Lower leg skin (tissue), 4 donors: ENCODE measurements around the gene SLIT3. TPM values are rescaled to one million over a fixed set of nuclear protein-coding genes. Genes with fewer than 3 reads are reported as not detected.
A peak's percentile ranks its signal among the peaks of the same experiment; 100 is the strongest.

ENCODE experiments used
- DNase-seq, 2 donors: peaks; one replicate each; pipeline ENCODE4 v3.0.0-alpha.2; 2019; ENCODE audit warnings: low spot score in 2 of 2
- H3K4me3 ChIP-seq: fragments of 200-600 bp; sonication (generic); 2 replicates; pipeline ENCODE4 v1.5.1; 2017; ENCODE audit warnings: mild to moderate bottlenecking, low read depth; ENCODE audit not compliant: poor library complexity, severe bottlenecking
- POLR2A ChIP-seq, 2 donors: fragments of 450-650 bp; IDR thresholded peaks; one replicate each; pipeline ENCODE4 v1.6.1; 2016 to 2017; ENCODE audit warnings: antibody characterized with exemption in 2 of 2, mild to moderate bottlenecking in 1 of 2, moderate library complexity in 1 of 2
- WGBS, 2 donors: methylation state at CpG; one replicate each; pipeline ENCODE4 v1.1.5; 2018; 5-methylcytosine and 5-hydroxymethylcytosine counted together
- intact Hi-C: fragments of 100-400 bp; cut with DNase I; formaldehyde crosslinking; loops from one replicate; pipeline ENCODE4 v1.15.0; 2023; ENCODE audit warnings: low total_unique reads
- total RNA-seq, 4 donors: library from RNA; depleted of rRNA; stranded (reverse); fragments of >200 nt; gene quantifications; one replicate each; pipeline ENCODE4 v1.1.0, GENCODE V29; 2016
- TF ChIP-seq, protein P1 (sequence below), 3 donors: fragments of 450-650 bp; IDR thresholded peaks; one replicate each; pipeline ENCODE4 v1.5.1; 2016; ENCODE audit warnings: antibody characterized with exemption in 3 of 3, mild to moderate bottlenecking in 3 of 3, moderate library complexity in 2 of 3

SLIT3 gene
- total RNA-seq, 4 donors from 2014 or later: 12.4 to 66.0 (median 22.8) TPM

DNA sequence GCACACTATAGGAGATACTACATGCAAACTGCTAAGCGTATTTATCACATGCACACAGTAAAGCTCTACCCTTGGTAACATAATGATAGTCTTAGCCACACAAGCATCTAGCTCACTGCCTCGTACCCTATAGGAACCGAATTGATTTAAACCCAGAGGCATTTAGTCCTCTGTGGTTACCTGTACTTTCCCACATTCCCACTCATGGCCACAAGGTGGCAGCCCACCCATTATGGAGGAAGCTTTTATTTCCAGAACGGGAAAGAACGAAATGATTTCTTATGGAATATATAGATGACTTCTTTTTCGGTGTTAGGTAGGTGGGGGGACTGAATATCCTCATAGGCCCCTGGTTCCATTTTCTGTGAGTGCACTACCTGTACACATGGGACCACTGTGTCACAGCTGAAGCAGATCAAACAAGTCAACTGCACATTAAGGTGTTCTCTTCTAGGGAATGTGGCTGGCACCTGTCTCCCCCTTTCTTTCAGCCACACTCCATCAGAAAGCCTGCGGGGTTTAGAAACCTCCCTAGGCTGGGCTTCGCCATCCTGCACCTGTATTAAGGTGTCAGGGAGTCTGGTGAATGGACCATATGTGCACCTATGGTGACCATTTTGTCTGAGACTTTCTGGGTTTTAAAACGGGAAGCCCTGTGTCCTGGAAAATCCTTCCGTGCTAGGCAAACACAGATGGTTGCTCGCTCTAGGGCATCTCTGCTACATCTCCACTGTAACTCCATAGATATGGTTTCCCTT, 313.2 kb downstream of the SLIT3 start:
- DNase-seq: peak; percentile 63 to 93
- 35 to 37% methylated on average over 11 of the region's 11 CpGs for WGBS, 2 donors
- H3K4me3 ChIP-seq: no peak overlapping the region
- TF ChIP-seq, protein P1, sequence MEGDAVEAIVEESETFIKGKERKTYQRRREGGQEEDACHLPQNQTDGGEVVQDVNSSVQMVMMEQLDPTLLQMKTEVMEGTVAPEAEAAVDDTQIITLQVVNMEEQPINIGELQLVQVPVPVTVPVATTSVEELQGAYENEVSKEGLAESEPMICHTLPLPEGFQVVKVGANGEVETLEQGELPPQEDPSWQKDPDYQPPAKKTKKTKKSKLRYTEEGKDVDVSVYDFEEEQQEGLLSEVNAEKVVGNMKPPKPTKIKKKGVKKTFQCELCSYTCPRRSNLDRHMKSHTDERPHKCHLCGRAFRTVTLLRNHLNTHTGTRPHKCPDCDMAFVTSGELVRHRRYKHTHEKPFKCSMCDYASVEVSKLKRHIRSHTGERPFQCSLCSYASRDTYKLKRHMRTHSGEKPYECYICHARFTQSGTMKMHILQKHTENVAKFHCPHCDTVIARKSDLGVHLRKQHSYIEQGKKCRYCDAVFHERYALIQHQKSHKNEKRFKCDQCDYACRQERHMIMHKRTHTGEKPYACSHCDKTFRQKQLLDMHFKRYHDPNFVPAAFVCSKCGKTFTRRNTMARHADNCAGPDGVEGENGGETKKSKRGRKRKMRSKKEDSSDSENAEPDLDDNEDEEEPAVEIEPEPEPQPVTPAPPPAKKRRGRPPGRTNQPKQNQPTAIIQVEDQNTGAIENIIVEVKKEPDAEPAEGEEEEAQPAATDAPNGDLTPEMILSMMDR (IDR thresholded peaks at IDR 0.05): peak in 1 of 3 donors; percentile 78
- TF ChIP-seq POLR2A (IDR thresholded peaks at IDR 0.05): no peak
- intact Hi-C loops: loop anchor here (10.0 kb wide), 1 partner anchor 293 kb away; no protein-coding TSS in a partner anchor

DNA sequence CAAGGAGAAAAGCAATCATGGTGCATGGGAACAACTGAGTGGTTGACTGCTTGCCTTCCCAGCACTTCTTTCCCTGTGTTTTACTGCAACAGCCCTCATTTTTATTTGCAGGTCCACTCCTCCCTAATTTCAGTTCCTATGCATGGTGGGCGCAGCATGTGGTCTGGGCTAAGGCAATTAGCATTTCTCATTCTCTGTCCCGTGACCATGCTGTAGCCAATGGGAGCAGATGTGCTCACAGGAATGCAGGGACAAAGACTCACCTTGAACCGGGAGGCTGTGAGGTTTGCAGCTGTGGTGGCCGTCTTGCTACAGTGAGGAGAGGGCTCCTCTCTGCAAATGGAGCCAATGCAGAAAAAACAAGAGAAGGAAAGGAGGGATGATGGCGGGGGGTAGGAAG, 315.5 kb downstream of the SLIT3 start:
- 85 to 97% methylated on average over 5 of the region's 5 CpGs for WGBS, 2 donors
- intact Hi-C loops: loop anchor here (10.0 kb wide), 1 partner anchor 291 kb away; no protein-coding TSS in a partner anchor
- peak in 1 of 2 donors; percentile 48 for DNase-seq
- TF ChIP-seq, protein P1 (IDR thresholded peaks at IDR 0.05): no peak
- TF ChIP-seq POLR2A (IDR thresholded peaks at IDR 0.05): no peak
- no peak overlapping the region for H3K4me3 ChIP-seq

DNA sequence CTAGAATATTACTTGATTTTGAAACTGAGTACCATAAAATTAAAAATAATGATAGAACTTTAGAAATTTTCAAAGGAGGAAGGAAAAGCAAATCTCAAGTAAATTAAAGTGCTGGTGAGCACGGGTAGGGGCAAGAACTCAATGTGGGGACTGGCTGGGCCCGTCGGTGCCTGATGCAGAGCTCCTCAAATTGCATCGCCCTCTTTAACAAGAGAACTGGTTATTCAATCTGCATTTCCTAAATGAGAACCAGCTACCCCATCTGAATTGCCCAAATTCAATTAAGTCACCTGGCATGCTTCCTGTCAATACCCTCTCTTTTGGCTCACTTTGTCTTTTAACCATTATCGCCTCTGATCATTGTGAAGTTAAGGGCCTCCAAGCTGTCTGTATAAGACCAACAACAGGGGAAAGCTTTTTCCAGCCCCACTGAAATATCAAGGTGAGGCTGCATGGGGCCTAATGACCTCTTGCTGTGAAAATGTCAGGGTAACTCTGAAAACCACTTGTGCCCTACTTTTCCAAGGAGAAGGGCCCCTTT, 316.7 kb downstream of the SLIT3 start:
- intact Hi-C loops: loop anchor here (10.0 kb wide), 1 partner anchor 289 kb away; no protein-coding TSS in a partner anchor
- peak in 1 of 2 donors; percentile 20 for DNase-seq
- 82 to 86% methylated on average over 5 of the region's 5 CpGs for WGBS, 2 donors
- H3K4me3 ChIP-seq: no peak overlapping the region
- TF ChIP-seq, protein P1 (IDR thresholded peaks at IDR 0.05): no peak
- no peak for TF ChIP-seq POLR2A (IDR thresholded peaks at IDR 0.05)

DNA sequence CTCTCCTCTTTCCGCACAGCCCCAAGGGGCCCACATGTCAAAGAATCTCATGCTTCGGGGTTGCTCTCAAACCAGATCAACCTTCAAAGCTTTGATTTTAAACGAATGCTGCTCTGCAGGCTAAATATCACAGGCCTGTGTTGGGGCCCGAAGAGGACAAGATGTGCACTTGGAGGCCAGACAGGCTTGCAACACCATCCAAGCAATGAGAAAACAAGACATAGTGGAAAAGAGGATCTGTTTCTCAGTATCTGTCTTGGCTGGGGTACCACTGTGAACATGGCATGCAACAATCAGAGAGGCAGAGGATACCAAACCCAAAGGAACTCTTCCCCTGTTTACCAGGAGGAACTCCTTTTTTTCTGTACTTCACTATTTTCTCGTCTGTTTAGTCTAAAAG, 321.8 kb downstream of the SLIT3 start:
- WGBS, 2 donors: 57 to 58% methylated on average over 5 of the region's 5 CpGs

DNA sequence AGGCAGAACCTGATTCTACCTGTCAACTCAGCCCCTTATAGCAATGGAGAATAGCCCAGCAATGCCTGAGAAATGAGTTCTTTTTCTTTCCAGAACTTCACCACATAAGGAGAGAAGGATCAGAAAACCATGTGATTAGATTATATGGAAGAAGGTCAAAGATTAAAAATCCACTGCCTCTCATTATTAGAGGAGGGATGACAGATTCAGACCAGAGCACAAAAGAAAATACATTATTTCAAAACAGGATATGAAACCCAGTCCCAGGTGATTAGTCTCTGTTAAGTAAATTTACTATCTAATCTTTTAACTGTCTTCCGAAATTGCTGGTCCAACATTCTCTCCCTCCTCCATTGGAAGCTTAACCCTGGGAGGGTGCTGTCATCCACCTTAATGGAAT, 322.4 kb downstream of the SLIT3 start:
- H3K4me3 ChIP-seq: no peak overlapping the region
- TF ChIP-seq, protein P1 (IDR thresholded peaks at IDR 0.05): no peak
- TF ChIP-seq POLR2A (IDR thresholded peaks at IDR 0.05): no peak
- DNase-seq: no peak
- intact Hi-C loops: no loop called here
- WGBS, 2 donors: 79 to 86% methylated on average over 1 of the region's 1 CpG

More for the DNA sequence above, 321.8 kb downstream of the SLIT3 start:
- DNase-seq: peak; percentile 63 to 83
- H3K4me3 ChIP-seq: no peak overlapping the region
- intact Hi-C loops: no loop called here
- TF ChIP-seq, protein P1 (IDR thresholded peaks at IDR 0.05): no peak
- no peak for TF ChIP-seq POLR2A (IDR thresholded peaks at IDR 0.05)
